ENCODE data around the gene PRDM13.

Gene PRDM13

DNA sequence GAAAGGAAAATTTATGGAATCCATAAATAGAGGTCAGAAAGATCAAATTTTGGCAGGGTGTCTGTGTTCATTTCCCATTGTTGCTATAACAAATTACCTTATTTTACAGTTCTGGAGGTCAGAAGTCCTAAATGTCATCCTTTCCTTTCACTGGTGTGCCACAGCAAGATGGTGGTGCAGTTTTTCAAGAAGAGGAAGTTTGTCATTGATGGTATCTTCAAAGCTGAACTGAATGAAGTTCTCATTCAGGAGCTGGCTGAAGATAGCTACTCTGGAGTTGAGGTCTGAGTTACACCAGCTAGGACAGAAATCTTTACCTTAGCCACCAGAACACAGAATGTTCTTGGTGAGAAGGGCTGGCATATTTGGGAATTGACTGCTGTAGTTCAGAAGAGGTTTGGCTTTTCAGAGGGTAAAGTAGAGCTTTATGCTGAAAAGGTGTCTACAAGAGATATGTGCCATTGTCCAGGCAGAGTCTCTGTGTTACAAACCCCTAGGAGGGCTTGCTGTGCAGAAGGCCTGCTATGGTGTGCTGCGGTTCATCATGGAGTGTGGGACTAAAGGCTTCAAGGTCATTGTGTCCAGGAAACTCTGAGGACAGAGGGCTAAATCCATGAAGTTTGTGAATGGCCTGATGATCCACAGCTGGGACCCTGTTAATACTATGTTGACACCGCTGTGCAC is 30.9 kb upstream of the PRDM13 start:
- FAIRE-seq, result no peak
- DNase-seq (ENCODE audit: insufficient read length, low spot score), result no peak
- TF ChIP-seq, protein P1, sequence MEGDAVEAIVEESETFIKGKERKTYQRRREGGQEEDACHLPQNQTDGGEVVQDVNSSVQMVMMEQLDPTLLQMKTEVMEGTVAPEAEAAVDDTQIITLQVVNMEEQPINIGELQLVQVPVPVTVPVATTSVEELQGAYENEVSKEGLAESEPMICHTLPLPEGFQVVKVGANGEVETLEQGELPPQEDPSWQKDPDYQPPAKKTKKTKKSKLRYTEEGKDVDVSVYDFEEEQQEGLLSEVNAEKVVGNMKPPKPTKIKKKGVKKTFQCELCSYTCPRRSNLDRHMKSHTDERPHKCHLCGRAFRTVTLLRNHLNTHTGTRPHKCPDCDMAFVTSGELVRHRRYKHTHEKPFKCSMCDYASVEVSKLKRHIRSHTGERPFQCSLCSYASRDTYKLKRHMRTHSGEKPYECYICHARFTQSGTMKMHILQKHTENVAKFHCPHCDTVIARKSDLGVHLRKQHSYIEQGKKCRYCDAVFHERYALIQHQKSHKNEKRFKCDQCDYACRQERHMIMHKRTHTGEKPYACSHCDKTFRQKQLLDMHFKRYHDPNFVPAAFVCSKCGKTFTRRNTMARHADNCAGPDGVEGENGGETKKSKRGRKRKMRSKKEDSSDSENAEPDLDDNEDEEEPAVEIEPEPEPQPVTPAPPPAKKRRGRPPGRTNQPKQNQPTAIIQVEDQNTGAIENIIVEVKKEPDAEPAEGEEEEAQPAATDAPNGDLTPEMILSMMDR (IDR thresholded peaks at IDR 0.05; ENCODE audit: insufficient read depth, missing control alignments), result no peak

DNA sequence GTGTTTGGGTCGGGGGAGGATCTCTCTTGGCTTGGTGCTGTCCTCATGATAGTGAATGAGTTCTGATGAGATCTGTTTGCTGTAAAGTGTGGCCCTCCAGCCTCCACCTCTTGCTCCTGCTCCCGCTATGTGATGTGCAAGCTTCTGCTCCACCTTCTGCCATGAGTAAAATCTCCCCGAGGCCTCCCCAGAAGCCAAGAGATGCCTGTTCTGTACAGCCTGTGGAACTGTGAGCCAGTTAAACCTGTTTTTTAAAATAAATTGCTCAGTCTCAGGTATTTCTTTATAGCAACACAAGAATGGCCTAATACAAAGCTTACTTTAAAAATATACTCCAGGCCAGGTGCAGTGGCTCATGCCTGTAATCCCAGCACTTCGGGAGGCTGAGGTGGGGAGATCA is 26.9 kb upstream of the PRDM13 start:
- TF ChIP-seq, protein P1 (IDR thresholded peaks at IDR 0.05; ENCODE audit: insufficient read depth, missing control alignments), result no peak
- DNase-seq (ENCODE audit: insufficient read length, low spot score), result no peak
- FAIRE-seq, result no peak

DNA sequence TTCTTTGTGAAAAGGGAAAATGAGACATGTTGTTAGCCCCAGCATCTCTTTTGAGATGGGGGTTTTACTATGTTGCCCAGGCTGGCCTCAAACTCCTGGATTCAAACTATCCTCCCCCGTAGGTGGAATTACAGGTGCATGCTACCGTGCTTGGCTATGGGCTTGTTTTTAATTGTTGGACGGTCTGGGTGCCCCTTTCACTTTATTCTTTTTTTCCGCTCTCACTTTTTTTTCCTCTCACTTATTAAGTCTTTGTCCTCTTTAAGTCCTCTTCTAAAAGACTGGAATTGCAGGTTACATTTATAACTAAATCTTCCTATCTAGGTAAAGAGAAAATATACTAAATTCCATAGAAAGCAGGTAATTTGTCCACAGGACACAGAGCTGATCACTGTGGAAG is 18.8 kb upstream of the PRDM13 start:
- FAIRE-seq (no peak), DNase-seq (ENCODE audit: insufficient read length, low spot score) (no peak)
- TF ChIP-seq, protein P1 (IDR thresholded peaks at IDR 0.05; ENCODE audit: insufficient read depth, missing control alignments), result no peak

DNA sequence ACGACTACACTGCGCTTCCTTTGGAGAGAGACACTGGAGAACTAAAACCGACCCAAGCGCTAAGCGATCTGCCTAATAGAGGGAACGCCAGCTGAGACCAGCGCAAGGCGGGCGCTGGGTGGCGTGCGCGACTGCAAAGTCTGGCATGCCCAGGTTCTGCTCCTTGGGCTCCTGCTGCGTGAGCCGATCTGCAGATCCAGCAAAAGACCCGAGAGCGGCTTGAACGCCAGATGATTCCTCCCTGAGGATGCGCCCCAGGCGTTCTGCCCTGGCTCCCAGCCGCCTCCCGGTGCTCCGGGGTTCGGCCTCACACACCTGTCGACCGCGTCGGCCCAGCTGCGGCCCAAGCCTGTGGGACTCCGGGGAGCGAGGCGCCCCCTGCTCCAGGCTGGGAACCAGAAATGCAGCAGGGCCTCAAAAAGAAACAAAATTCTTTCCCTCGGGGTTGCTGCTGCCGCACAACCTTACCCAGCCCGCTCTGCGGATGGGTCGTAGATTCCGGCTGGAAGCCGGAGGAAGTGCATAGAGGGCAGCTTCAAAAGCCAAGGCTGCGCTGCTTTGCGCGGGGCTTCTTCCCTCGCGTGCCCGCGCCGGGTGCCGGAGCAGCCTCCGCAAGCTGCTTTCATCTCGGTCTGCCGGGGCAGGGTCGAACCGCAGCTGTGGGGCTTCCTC is 17.9 kb upstream of the PRDM13 start:
- DNase-seq (ENCODE audit: insufficient read length, low spot score), result peak; percentile 50
- TF ChIP-seq, protein P1 (IDR thresholded peaks at IDR 0.05; ENCODE audit: insufficient read depth, missing control alignments), result peak; percentile 82
- no peak for FAIRE-seq

DNA sequence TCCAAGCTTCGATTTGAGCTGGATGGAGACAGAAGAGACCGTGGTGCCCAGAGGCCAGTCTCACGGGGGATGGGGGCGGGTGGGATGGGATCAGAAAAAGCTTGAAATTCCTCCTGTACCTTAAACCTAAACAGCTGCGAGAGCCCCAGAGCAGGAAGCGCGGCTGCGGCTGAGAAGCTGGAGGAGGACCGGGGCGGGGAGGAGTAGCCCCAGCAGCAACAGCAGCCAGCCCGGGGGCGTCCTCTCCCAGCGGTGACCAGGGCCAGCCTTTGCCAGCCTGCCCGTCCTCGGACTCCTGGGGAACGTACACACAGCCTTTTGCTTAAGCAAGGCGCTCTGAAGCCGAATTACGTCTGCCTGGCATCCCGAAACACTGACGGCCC is 17.4 kb upstream of the PRDM13 start:
- DNase-seq (ENCODE audit: insufficient read length, low spot score) (no peak), FAIRE-seq (no peak)
- TF ChIP-seq, protein P1 (IDR thresholded peaks at IDR 0.05; ENCODE audit: insufficient read depth, missing control alignments), result no peak

DNA sequence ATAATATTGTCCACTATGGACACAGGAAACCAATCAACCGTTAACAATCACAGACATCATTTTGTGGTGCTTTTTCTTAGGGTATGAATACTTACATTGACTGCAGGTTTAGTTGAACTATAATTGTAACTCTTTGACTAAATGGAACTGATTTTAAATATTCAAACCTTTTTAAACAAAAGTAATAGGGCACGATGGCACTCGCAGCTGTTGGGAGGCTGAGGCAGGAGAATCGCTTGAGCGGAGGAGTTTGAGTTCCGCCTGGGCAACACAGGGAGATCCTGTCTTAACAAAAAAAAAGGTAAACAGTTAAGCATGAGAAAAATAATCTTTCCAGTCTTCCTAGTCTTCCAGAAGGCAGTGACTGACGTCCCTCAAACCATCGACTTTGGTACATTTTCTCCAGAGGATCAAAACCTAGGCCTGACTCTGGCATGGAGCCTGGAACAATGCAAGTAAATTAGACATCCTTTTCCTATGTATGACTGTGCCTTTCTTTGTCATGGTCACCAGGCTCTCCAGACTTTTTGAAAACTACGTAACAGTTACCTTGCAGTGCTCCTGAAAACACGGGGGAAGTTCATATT is 16.6 kb upstream of the PRDM13 start:
- DNase-seq (ENCODE audit: insufficient read length, low spot score), result no peak
- FAIRE-seq, result no peak
- TF ChIP-seq, protein P1 (IDR thresholded peaks at IDR 0.05; ENCODE audit: insufficient read depth, missing control alignments), result no peak

All from D721Med (cell line).